ENCODE measurements around the gene ATRN.

DNA sequence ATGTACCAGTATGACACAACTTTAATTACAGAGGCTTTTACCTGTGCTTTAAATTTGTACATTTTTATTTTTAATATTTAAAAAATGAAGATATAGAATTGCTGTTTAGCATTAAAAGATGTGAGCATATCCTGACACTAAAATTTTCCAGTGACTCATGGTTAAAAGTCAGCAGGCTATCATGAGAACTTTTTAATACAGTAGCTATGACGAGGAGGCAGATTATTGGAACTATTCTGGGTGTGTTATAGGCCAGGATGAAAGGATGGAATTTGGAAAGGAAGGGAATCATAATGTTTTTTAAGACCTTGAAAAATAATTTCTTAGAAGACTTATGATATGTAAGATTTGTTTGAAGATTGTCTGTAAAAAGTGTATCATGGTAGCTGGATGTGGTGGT, 101.3 kb downstream of the ATRN start:
- TF ChIP-seq CTCF (conservative IDR thresholded peaks at IDR 0.05; ENCODE audit: low read length) (no peak), EZH2phosphoT487 (IDR thresholded peaks at IDR 0.05; ENCODE audit: borderline replicate concordance, low read depth, low read length) (no peak)

Data from OCI-LY7 (cell line).